K562 (cell line): ENCODE measurements around the gene PPT1. TPM values are rescaled to one million over a fixed set of nuclear protein-coding genes. Genes with fewer than 3 reads are reported as not detected.

ENCODE experiments used
- ATAC-seq: fragments of 200-7000 bp; cut with Tn5 transposase; 3 replicates; pipeline ENCODE4 v1.9.1; 2020; ENCODE audit warnings: moderate library complexity
- BruUV-seq: library from RNA; stranded (reverse); fragments of 400-500 nt; replicated peaks from 2 replicates; lab custom pipeline; 2021; lab: Mats Ljungman, UMichigan
- CTCF ChIA-PET: fragments of 300-600 bp; formaldehyde crosslinking; extraction: SDS; loops from one replicate; lab custom pipeline; 2021; ENCODE audit warnings: low intra/inter-chr PET ratio; lab: Yijun Ruan, JAX
- POLR2A ChIA-PET: fragments of 300-600, 350-650 bp; sonication (Branson Sonifier 250); formaldehyde crosslinking; extraction: SDS; loops from one replicate; lab custom pipeline; 2021; ENCODE audit warnings: antibody characterized with exemption, inconsistent platforms; lab: Yijun Ruan, JAX
- DNase-seq, 4 experiments: peaks; one replicate each; pipeline versions ENCODE4 v3.0.0 to v3.0.0-alpha.2; 2011 to 2018; ENCODE audit warnings: low spot score in 3 of 4, mixed read lengths in 3 of 4; ENCODE audit errors: extremely low read depth in 1 of 4
- FAIRE-seq: peaks from 2 replicates; lab custom pipeline; 2011; peaks lifted over from hg19 to GRCh38; lab: Jason Lieb, UNC
- H2AFZ ChIP-seq: 2 replicates; pipeline ENCODE4 v1.6.0; 2011; ENCODE audit warnings: low read depth, low read length, control low read depth, inconsistent platforms
- H3K27ac ChIP-seq: fragments of 200-600 bp; 3 replicates; pipeline ENCODE4 v1.8.0; 2011; ENCODE audit warnings: low read depth, mild to moderate bottlenecking, control low read depth, inconsistent platforms, low read length, moderate library complexity, mixed read lengths; ENCODE audit errors: extremely low read depth
- H3K27me3 ChIP-seq, 2 experiments: fragments of 300-600 bp in 1 of 2; 2 replicates in 1 of 2; 3 replicates in 1 of 2; pipeline versions ENCODE4 v1.6.0 to v1.8.0; 2011; ENCODE audit warnings: inconsistent platforms in 2 of 2, low read length in 2 of 2, mild to moderate bottlenecking in 1 of 2, mixed read lengths in 1 of 2, moderate library complexity in 1 of 2; ENCODE audit not compliant: control insufficient read depth in 2 of 2, insufficient read depth in 2 of 2
- H3K36me3 ChIP-seq: fragments of 300-600 bp; 3 replicates; pipeline ENCODE4 v1.8.0; 2011; ENCODE audit warnings: mild to moderate bottlenecking, low read length, inconsistent platforms; ENCODE audit not compliant: control insufficient read depth, insufficient read depth
- H3K4me1 ChIP-seq, 2 experiments: fragments of 200-600 bp in 1 of 2; replicated peaks in 1 of 2; 2 replicates in 1 of 2; 3 replicates in 1 of 2; pipeline versions ENCODE4 v1.5.1 to v1.8.0; 2011; ENCODE audit warnings: inconsistent platforms in 2 of 2, low read length in 2 of 2, mild to moderate bottlenecking in 1 of 2, mixed read lengths in 1 of 2, moderate library complexity in 1 of 2; ENCODE audit not compliant: control insufficient read depth in 2 of 2, insufficient read depth in 2 of 2
- H3K4me2 ChIP-seq: 2 replicates; pipeline ENCODE4 v1.6.1; 2011; ENCODE audit warnings: low read length, control low read depth, inconsistent platforms, mixed read lengths; ENCODE audit not compliant: insufficient read depth
- H3K4me3 ChIP-seq: fragments of 200-600 bp; sonication (generic), shearing (Covaris generic); 2 replicates; pipeline ENCODE4 v1.5.1; 2016; ENCODE audit warnings: control low read depth, inconsistent platforms
- H3K79me2 ChIP-seq: fragments of 200-600 bp; 3 replicates; pipeline ENCODE4 v1.8.0; 2011; ENCODE audit warnings: low read length, inconsistent platforms; ENCODE audit not compliant: control insufficient read depth, insufficient read depth
- H3K9ac ChIP-seq, 2 experiments: 2 replicates each; pipeline versions ENCODE4 v1.6.0 to v1.6.1; 2011; ENCODE audit warnings: low read depth in 2 of 2, low read length in 2 of 2, control low read depth in 1 of 2, inconsistent platforms in 1 of 2, mild to moderate bottlenecking in 1 of 2, mixed read lengths in 1 of 2; ENCODE audit not compliant: insufficient read depth in 1 of 2
- H3K9me1 ChIP-seq: one replicate; pipeline ENCODE4 v1.6.0; 2011; ENCODE audit warnings: inconsistent platforms, mild to moderate bottlenecking, low read length, moderate library complexity; ENCODE audit not compliant: control insufficient read depth, insufficient read depth
- H3K9me3 ChIP-seq: replicated peaks from 2 replicates; pipeline ENCODE4 v1.5.1; 2011; ENCODE audit warnings: low read depth, low read length, inconsistent platforms; ENCODE audit not compliant: control insufficient read depth, insufficient read depth
- H4K20me1 ChIP-seq: replicated peaks from 2 replicates; pipeline ENCODE4 v1.6.1; 2011; ENCODE audit warnings: low read length, inconsistent platforms, mixed read lengths; ENCODE audit not compliant: control insufficient read depth, insufficient read depth
- SPI1 ChIP-seq: IDR thresholded peaks from 2 replicates; pipeline ENCODE4 v1.6.1; 2011; ENCODE audit warnings: low read depth, low read length, control low read depth, borderline replicate concordance
- TBP ChIP-seq: optimal IDR thresholded peaks from 2 replicates; pipeline ENCODE3; 2011; ENCODE audit warnings: low read depth, low read length, improper control_type of control experiment
- TRIM25 ChIP-seq: fragments of 450-650 bp; IDR thresholded peaks from 2 replicates; pipeline ENCODE4 v1.7.0; 2016; ENCODE audit warnings: borderline replicate concordance
- ZNF639 ChIP-seq, 2 experiments: fragments of 200-800 bp in 1 of 2; sonication (Bioruptor generic) in 1 of 2; sonication (generic) in 1 of 2; formaldehyde crosslinking in 1 of 2; IDR thresholded peaks in 1 of 2; conservative IDR thresholded peaks in 1 of 2; 2 replicates each; pipeline versions ENCODE4 v1.5.0 to v1.6.1; 2016 to 2020; ENCODE audit warnings: missing compliant biosample characterization in 1 of 2, missing genetic modification characterization in 1 of 2, missing genetic modification reagents in 1 of 2
- WGBS: fragments of 100-300 bp; shearing (Covaris generic); methylation state at CpG from one replicate; pipeline ENCODE4 v1.1.6; 2016; ENCODE audit warnings: low coverage, mixed read lengths; ENCODE audit not compliant: insufficient coverage; ENCODE audit errors: missing lambda C conversion rate; 5-methylcytosine and 5-hydroxymethylcytosine counted together
- in situ Hi-C: fragments of 300-500 bp; cut with MboI; formaldehyde crosslinking; loops from 4 replicates; pipeline ENCODE4 v1.15.0; 2018; ENCODE audit warnings: inconsistent platforms, mixed read lengths
- intact Hi-C: fragments of 100-400 bp; cut with micrococcal nuclease; formaldehyde crosslinking; loops from 2 replicates; pipeline ENCODE4 v1.14.2; 2022
- polyA plus RNA-seq, 8 experiments: library from polyadenylated mRNA; depleted of rRNA in 4 of 8; stranded (reverse) in 5 of 8; unstranded in 3 of 8; fragments of >200 nt; fragmentation: Nextera tagmentation in 2 of 8; fragmentation: Illumina TruSeq in 1 of 8; extraction: Ambion mirVana in 2 of 8; extraction: Trizol in 1 of 8; gene quantifications; 2 replicates each; pipeline versions ENCODE4 v1.2.1 to v1.2.3, GENCODE V29; 2011 to 2014; ENCODE audit warnings: inconsistent platforms in 1 of 8, missing spikeins in 1 of 8
- total RNA-seq, 7 experiments: library from RNA; depleted of rRNA in 6 of 7; stranded (reverse); fragments of >200 nt in 6 of 7; fragmentation: Illumina TruSeq in 2 of 7; extraction: Trizol in 2 of 7; gene quantifications; 2 replicates each; pipeline versions ENCODE4 v1.2.1 to v1.2.3, GENCODE V29; 2011 to 2021; ENCODE audit warnings: low replicate concordance in 1 of 7
- TF ChIP-seq, protein P1 (sequence below), 3 experiments: IDR thresholded peaks in 2 of 3; conservative IDR thresholded peaks in 1 of 3; 2 replicates each; pipeline ENCODE4 v1.5.1; 2011 to 2012; ENCODE audit warnings: low read length in 3 of 3, mild to moderate bottlenecking in 3 of 3, control low read depth in 2 of 3, improper control_type of control experiment in 1 of 3, inconsistent platforms in 1 of 3, low read depth in 1 of 3, mixed read lengths in 1 of 3, moderate library complexity in 1 of 3; ENCODE audit not compliant: insufficient read depth in 2 of 3
- TF ChIP-seq, protein P2 (sequence below): sonication (generic); IDR thresholded peaks from 2 replicates; pipeline ENCODE4 v1.6.1; 2016

Gene PPT1
- total and polyA plus RNA-seq, 9 of the 15 experiments (the other 6 are each of a cell fraction or from before 2014, with no cell fraction given): 72.2 to 285 (median 143) TPM

DNA sequence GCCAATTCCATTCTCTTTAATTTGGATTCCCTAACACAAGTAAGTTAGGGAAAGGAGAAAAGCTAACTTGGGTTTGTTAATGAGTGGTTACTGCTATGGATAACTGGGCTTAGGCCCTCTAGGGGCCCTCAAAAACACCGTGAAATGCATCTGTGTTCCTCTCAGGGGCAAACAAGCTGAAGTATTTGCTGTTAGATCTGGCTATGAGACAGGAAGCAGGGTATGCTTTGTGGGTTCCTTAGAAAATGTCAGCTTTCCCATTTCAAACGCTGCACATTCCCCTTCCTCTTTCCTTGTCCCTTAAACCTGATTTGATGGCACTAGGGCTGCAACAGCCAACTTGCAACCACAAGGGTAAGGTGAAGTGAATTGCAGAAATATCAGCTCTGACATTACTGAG, 62.2 kb downstream of the PPT1 start:
- no peaks in the 10 kb centered on the region for H4K20me1 ChIP-seq
- WGBS: 17% methylated on average over 2 of the region's 2 CpGs

More for the DNA sequence above, 62.2 kb downstream of the PPT1 start:
- TF ChIP-seq TBP (peak; percentile 27), SPI1 (0 out of 2 replicates have a peak, but pooled peaks have one; percentile 66), TRIM25 (no peak), ZNF639 (CRISPR knock-in tag; conservative IDR thresholded peaks at IDR 0.05 in 1 of 2, IDR thresholded peaks at IDR 0.05 in 1 of 2) (peak in 1 of 2 experiments; percentile 40; a peak in 1 of 4 replicates)
- TF ChIP-seq, protein P1, sequence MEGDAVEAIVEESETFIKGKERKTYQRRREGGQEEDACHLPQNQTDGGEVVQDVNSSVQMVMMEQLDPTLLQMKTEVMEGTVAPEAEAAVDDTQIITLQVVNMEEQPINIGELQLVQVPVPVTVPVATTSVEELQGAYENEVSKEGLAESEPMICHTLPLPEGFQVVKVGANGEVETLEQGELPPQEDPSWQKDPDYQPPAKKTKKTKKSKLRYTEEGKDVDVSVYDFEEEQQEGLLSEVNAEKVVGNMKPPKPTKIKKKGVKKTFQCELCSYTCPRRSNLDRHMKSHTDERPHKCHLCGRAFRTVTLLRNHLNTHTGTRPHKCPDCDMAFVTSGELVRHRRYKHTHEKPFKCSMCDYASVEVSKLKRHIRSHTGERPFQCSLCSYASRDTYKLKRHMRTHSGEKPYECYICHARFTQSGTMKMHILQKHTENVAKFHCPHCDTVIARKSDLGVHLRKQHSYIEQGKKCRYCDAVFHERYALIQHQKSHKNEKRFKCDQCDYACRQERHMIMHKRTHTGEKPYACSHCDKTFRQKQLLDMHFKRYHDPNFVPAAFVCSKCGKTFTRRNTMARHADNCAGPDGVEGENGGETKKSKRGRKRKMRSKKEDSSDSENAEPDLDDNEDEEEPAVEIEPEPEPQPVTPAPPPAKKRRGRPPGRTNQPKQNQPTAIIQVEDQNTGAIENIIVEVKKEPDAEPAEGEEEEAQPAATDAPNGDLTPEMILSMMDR (IDR thresholded peaks at IDR 0.05 in 2 of 3, conservative IDR thresholded peaks at IDR 0.05 in 1 of 3; ENCODE audit: insufficient read depth in 2 of 3, low read depth in 1 of 3, low read length in 3 of 3): 0 out of 6 replicates have a peak, but pooled peaks of 1 of the 3 experiments have one; percentile 3
- TF ChIP-seq, protein P2, sequence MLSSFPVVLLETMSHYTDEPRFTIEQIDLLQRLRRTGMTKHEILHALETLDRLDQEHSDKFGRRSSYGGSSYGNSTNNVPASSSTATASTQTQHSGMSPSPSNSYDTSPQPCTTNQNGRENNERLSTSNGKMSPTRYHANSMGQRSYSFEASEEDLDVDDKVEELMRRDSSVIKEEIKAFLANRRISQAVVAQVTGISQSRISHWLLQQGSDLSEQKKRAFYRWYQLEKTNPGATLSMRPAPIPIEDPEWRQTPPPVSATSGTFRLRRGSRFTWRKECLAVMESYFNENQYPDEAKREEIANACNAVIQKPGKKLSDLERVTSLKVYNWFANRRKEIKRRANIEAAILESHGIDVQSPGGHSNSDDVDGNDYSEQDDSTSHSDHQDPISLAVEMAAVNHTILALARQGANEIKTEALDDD: peak; percentile 84
- TF ChIP-seq, all 486 proteins: peak for 5
- Histone ChIP-seq H3K27me3 (no peaks in the 10 kb centered on the region), H3K79me2 (no peaks in the 10 kb centered on the region), H3K4me2 (no peak overlapping the region), H3K4me3 (no peak overlapping the region), H3K27ac (no peak overlapping the region), H3K4me1 (peaks cover 25 to 41% of the 10 kb centered on the region in 2 experiments), H3K9me3 (no peaks in the 10 kb centered on the region), H3K9ac (0 out of 4 replicates have a peak overlapping the region, but pooled peaks of 1 of the 2 experiments have one; percentile 2), H2AFZ (peak overlapping the region; percentile 58), H3K36me3 (no peaks in the 10 kb centered on the region; the same call in 2 of the 3 replicates), H3K9me1 (no peaks in the 10 kb centered on the region)
- DNase-seq: no peak
- in situ Hi-C loops (loop anchor here (5.0 kb wide), 1 partner anchor 118 kb away; no protein-coding TSS in a partner anchor), intact Hi-C loops (loop anchor here (5.0 kb wide), 1 partner anchor 218 kb away; no protein-coding TSS in a partner anchor)
- ChIA-PET CTCF (no interaction called here), POLR2A (interaction anchor here (1.0 to 1.2 kb wide), 2 partner anchors 23 to 459 kb away, joined by 3 to 6 read pairs; no protein-coding TSS in a partner anchor)
- ATAC-seq: no peak
- BruUV-seq: no TSS peak
- no peak for FAIRE-seq
